ENCODE results near the gene GUCD1.

Gene GUCD1

GRCh38 chr22:24503137-24503842, 51.6 kb downstream of the GUCD1 start:
- H3K4me3 ChIP-seq (ENCODE audit: low read length): no peak overlapping the region
- peak; percentile 56 for DNase-seq (ENCODE audit: low read depth)
- peak; percentile 80 for TF ChIP-seq CTCF (conservative IDR thresholded peaks at IDR 0.05; ENCODE audit: low read length)

GRCh38 chr22:24502541-24502940, 52.4 kb downstream of the GUCD1 start:
- DNase-seq (ENCODE audit: low read depth): no peak
- no peak overlapping the region for H3K4me3 ChIP-seq (ENCODE audit: low read length)
- no peak for TF ChIP-seq CTCF (conservative IDR thresholded peaks at IDR 0.05; ENCODE audit: low read length)

GRCh38 chr22:24502034-24502433, 52.9 kb downstream of the GUCD1 start:
- no peak for TF ChIP-seq CTCF (conservative IDR thresholded peaks at IDR 0.05; ENCODE audit: low read length)
- H3K4me3 ChIP-seq (ENCODE audit: low read length): no peak overlapping the region
- DNase-seq (ENCODE audit: low read depth): no peak

DNA sequence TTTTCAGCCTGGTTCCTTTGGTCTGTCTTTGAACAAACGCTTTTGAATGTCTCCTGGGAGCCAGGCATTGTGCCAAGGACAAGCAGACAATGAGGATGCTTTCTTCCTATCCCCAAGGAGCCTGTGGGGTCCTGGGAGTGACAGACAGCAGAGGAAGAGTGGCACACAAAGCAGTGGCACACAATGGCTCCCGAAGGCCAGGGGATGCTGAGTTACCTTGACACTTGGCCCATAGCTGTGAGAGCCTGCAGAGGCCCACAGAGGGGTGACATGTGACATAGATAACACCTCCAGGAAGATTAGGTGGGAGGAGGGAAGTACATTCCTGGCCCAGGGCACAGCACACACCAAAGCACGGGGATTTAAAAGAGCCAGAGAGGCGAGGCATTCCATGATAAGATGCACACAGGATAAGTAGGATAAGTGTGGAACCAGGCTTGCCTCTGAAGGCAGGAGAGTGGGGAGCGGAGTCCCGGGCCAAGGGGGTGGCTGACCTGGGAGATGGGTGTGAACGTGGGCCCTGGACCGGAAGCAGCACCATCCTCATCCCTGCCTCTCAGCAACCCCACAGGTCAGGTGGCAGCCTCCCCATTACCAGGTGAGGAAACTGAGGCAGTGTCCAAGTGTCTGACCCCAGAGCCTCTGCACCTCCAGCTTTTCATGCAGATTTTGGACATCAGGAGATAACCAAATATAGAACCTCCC, 53.5 kb downstream of the GUCD1 start:
- no peak for DNase-seq (ENCODE audit: low read depth)
- no peak for TF ChIP-seq CTCF (conservative IDR thresholded peaks at IDR 0.05; ENCODE audit: low read length)
- H3K4me3 ChIP-seq (ENCODE audit: low read length): no peak overlapping the region

DNA sequence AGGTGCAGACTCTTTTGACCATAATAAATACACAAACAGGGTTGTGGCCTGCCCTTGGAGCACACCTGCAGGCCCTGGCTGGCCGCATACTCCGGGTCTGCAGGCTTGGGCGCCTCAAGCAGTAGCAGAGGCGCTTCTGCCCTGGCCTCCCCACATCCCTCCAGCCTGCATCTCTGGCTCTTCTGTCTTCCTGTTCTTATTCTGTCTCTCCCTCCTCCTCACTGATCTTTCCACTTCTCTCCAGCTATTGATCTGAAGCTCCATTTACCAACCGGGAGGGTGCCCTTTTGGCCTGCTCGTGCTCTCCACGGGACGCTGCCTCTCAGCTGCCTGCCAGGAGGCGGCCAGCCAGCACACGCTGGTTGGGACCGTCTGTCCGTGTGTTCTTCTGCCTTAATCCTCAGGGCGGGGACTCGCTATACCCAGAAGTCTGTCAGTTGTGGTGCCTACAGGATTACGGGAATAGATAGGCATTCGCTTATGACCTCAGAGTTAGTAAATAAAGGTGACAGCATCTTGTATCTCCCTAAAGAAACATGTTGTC, 54.6 kb downstream of the GUCD1 start:
- H3K4me3 ChIP-seq (ENCODE audit: low read length): no peak overlapping the region
- peak; percentile 9 for DNase-seq (ENCODE audit: low read depth)
- no peak for TF ChIP-seq CTCF (conservative IDR thresholded peaks at IDR 0.05; ENCODE audit: low read length)

DNA sequence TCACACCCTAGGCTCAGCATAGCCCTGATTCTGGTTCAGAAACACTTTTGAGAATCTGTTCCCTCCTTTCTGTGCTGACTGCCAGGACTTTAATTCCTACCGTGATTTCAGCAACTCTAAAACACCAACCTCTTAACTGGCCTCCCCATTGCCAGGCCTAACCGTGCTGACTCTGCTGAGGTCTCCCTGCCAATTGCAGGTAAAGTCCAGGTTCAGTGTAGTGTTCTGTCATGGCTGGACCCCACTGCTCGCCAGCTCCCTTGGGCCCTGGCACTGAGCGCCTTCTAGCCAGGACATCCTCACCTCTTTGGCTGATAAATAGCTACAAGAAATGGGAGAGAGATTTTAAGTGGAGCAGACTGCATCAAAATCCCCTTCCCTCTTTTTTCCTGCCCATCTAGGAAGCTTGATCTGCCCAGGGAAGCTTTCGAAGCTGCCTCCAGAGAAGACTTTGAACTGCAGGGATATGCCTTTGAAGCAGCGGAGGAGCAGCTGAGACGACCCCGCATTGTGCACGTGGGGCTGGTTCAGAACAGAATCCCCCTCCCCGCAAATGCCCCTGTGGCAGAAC, 55.1 kb downstream of the GUCD1 start:
- no peak for DNase-seq (ENCODE audit: low read depth)

More for the DNA sequence above, 55.1 kb downstream of the GUCD1 start:
- no peak overlapping the region for H3K4me3 ChIP-seq (ENCODE audit: low read length)
- no peak for TF ChIP-seq CTCF (conservative IDR thresholded peaks at IDR 0.05; ENCODE audit: low read length)
